Muscle layer of duodenum (tissue), 2 donors: ENCODE data around the gene RAI1.

Experiments used
- H3K27ac ChIP-seq: one replicate; pipeline ENCODE4 v1.7.0; 2013; ENCODE audit warnings: mild to moderate bottlenecking, low read length
- H3K27me3 ChIP-seq: one replicate; pipeline ENCODE4 v1.7.0; 2013; ENCODE audit warnings: low read depth, mild to moderate bottlenecking, control low read depth, low read length
- H3K36me3 ChIP-seq, 2 donors: one replicate each; pipeline ENCODE4 v1.7.0; 2013; ENCODE audit warnings: low read length in 2 of 2, control low read depth in 1 of 2, mild to moderate bottlenecking in 1 of 2; ENCODE audit not compliant: insufficient read depth in 2 of 2, control insufficient read depth in 1 of 2
- H3K4me1 ChIP-seq, 2 donors: one replicate each; pipeline ENCODE4 v1.7.0; 2013; ENCODE audit warnings: low read length in 2 of 2, mild to moderate bottlenecking in 2 of 2, control low read depth in 1 of 2, moderate library complexity in 1 of 2; ENCODE audit not compliant: insufficient read depth in 2 of 2, control insufficient read depth in 1 of 2
- H3K4me3 ChIP-seq, 2 donors: one replicate each; pipeline ENCODE4 v1.7.0; 2013; ENCODE audit warnings: low read length in 2 of 2, low read depth in 1 of 2, mild to moderate bottlenecking in 1 of 2
- H3K9me3 ChIP-seq, 2 donors: one replicate each; pipeline ENCODE4 v1.7.0; 2013; ENCODE audit warnings: low read length in 2 of 2, control low read depth in 1 of 2, mild to moderate bottlenecking in 1 of 2; ENCODE audit not compliant: control insufficient read depth in 1 of 2
- donor health status: healthy.

The RAI1 gene

DNA sequence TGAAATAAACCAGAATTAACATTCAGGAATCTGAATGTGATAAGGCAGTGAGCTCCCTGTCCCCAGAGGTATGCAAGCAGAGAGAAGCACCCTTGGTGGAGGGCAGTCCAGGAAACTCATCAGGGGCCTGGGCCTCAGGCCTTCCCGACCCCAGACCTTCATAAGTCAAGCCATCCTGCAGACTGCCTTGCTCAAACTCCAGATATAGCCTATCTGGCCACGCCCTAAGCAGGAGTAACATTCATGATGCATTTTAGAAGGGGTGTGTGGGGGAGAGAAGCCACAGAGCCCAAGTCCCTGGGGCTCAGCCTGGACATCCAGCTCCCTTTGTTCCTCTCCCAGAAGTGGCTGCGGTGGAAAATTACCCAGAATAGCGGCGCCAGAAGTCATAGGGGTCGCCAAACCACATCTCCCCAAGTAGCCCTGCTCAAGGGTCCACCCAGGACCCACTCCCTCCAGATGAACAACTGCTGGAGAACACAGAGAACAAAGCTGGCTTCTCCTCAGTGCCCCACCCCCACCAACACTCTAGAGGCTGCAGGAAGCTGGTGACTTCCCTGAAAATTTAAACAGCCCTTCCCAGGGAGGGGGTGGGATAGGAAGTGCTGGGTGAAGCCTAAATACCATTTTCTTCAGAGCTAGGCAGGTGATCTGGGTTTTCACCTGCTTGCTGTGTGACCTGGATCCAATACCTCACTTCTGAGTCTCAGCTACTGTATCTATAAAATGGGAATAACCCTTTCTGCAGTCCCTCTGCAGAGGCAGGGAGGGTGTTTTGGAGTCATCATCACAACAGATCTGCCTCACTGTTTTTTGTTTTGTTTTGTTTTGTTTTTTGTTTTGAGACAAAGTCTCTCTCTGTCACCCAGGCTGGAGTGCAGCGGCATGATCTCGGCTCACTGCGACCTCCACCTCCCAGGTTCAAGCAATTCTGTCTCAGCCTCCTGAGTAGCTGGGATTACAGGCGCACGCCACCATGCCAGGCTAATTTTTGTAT lies 157.0 kb downstream of the RAI1 start:
- Histone ChIP-seq H3K4me1 (peaks cover 36 to 56% of the 10 kb centered on the region in 2 donors), H3K4me3 (peak overlapping the region in 1 of 2 donors; percentile 80), H3K36me3 (peaks cover 0 to 10% of the 10 kb centered on the region in 2 donors), H3K27ac (peak overlapping the region; percentile 85), H3K27me3 (no peaks in the 10 kb centered on the region), H3K9me3 (no peaks in the 10 kb centered on the region)

DNA sequence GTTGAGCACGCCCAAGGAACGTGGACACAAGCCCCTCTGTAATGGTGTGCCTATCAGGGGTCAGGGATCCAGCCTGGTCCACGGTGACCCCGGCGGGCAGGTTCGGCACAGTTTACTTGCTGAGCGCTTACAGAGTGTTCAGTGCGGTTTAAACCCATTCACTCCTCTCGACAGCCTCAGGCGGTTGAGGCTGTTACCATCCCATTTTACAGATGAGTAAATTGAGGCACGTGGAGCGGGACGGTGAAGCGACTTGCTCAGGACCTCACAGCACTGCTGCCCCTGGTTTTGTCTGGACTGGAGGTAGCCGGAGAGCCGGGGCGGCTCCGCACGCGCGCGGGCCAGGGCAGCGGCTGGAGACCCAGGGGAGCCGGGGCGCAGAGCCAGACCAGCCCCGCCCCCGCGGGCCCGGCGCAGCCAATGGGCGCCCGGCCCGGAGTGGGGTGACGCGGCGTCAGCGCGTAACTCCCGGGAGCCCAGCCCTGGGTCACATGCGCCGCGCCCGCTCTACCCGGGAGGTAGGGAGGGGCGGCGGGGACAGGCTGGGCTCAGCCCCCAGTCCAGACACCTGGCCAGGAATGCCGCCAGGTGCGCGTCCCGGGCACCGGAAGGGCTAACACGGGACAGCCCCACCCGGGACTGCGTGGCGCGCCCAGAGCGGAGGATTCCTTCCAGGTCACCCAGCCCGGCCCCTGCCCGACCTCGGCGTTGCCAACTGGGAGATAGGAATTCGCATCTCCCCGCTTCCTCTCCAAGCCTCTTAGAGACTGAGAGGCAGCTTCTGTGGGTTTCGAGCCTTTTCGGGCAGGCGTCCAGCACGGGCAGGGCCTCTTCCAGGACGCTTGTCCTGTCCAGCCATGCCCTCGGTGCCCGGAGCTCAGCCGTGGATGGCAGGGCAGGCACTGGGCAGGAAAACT lies 158.8 kb downstream of the RAI1 start:
- H3K9me3 ChIP-seq, result no peaks in the 10 kb centered on the region
- peaks cover 0 to 10% of the 10 kb centered on the region in 2 donors for H3K36me3 ChIP-seq
- no peaks in the 10 kb centered on the region for H3K27me3 ChIP-seq
- peak overlapping the region; percentile 48 to 64 for H3K4me3 ChIP-seq
- H3K4me1 ChIP-seq, result peaks cover 34 to 45% of the 10 kb centered on the region in 2 donors
- H3K27ac ChIP-seq, result peak overlapping the region; percentile 94

DNA sequence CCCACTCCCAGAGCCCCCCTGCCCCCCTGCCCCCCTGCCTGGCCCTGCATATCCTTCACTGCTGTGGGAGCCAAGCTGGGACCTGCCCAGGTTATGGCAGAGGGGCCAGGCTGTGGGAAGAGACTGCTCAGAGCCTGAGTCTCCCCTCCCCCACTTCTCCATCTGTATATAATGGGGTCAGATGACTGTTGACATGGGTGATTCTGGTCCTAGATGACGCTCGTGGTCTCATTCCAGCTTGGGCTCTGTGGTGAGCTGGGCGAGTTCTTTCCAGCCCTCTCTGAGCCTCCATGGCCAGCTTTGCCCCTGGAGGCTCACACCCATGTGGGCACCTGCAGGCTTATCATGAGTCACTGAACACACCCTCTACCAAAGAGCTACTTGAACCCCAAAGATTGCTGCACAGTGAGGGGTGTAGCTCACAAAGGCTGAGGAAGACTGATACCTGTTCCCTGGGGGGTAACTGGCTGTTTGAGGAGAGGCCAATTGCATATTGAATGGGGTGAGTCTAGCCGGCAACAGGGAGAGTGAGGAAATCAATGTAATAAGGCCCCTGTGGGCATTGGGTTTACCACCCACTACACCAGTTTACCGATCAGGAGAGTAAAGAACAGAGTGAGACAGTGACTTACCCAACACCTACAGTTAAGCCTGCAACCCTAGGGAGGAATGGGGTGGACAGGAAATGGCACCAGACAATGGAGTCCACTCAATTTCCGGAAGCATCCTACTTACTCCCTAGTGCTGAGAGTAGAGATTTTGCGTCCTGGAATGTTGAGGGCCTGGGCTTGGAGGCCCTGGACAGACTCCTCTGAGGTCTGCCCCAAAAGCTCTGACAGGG lies 159.7 kb downstream of the RAI1 start:
- Histone ChIP-seq H3K36me3 (peaks cover 0 to 10% of the 10 kb centered on the region in 2 donors), H3K27me3 (no peaks in the 10 kb centered on the region), H3K9me3 (no peaks in the 10 kb centered on the region), H3K27ac (peak overlapping the region; percentile 94), H3K4me3 (peak overlapping the region in 1 of 2 donors; percentile 64), H3K4me1 (peaks cover 25 to 36% of the 10 kb centered on the region in 2 donors)

DNA sequence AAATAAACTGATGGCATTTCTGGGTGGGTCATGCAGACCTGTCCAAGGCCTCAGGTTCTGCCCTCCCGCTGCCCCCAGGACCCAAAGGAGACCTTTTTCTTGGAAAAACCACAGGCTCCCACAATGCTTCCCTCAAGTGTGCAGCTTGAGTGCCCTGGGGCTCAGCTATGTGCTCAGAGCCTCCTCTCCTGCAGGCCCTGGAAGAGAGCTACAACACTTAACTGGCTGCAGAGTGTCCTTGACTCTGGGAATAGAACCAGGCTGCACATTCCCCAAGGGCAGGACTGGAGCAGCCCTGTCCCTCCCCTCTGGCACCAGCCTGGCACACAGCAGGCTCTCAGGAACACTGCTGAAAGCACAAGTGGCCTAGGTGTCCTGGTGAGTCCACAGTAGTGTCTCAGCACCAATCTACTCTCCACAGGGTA lies 160.4 kb downstream of the RAI1 start:
- Histone ChIP-seq H3K9me3 (no peaks in the 10 kb centered on the region), H3K27me3 (no peaks in the 10 kb centered on the region), H3K27ac (peak overlapping the region; percentile 94), H3K4me3 (no peak overlapping the region), H3K36me3 (peaks cover 0 to 9% of the 10 kb centered on the region in 2 donors), H3K4me1 (peaks cover 24 to 35% of the 10 kb centered on the region in 2 donors)

DNA sequence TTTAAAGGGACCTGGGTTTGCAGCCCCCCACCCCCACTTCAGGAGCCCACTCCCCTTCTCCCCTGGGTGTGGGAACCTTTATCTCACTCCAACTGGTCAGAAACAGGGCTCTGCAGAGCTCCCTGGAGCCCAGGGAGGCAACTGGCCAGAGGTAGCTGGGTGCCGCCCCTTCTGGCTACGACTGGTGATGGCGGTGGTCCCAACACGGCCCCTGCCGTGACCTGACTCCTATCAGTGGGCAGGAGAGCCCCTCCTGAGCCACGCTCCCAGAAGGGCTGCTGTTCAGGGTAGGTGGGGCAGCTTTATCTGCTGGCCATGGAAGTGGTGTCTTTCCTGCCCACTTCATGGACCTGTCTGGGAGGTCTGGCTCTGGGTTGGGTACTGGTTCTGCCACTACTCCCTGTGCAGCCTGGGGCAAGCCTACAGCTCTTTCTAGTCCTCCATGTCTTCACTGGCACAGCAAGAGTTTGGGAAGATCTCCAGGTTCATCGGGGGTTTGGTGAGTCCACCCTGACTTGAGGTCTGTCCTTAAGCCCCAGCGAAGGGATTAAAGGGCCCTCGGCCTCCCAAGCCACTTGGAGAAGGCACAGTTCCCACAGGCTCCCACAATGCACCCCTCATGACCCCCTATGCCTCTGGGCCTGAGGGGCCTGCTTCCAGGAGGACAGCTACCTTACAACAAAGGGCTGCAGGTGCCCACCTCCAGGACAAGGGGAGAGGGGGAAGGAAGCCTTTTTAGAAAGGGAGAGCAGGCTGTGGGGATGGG lies 161.0 kb downstream of the RAI1 start:
- H3K4me3 ChIP-seq, result no peak overlapping the region
- peaks cover 24 to 31% of the 10 kb centered on the region in 2 donors for H3K4me1 ChIP-seq
- peaks cover 0 to 14% of the 10 kb centered on the region in 2 donors for H3K36me3 ChIP-seq
- no peaks in the 10 kb centered on the region for H3K9me3 ChIP-seq
- no peaks in the 10 kb centered on the region for H3K27me3 ChIP-seq
- no peak overlapping the region for H3K27ac ChIP-seq

DNA sequence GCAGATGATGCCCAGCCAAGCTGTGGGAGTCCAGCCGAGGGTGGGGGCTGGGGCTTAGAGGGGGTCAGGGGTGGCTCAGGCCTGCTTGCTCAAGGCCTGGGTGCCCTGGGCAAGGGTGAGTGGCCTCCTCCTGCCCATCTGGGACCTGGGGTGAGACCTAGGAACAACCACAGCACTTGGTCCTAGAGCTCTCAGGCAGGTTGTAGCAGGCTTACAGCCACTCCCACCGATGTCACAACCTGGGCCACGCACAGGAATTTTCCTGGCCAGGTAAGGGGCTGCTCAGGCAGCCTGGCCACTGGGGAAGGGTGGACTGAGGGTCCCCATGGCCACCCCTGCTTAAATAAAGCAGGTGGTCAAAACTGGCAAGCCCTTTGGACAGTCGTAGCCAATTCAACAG lies 161.8 kb downstream of the RAI1 start:
- H3K27ac ChIP-seq, result no peak overlapping the region
- H3K4me3 ChIP-seq, result no peak overlapping the region
- H3K36me3 ChIP-seq, result peaks cover 0 to 18% of the 10 kb centered on the region in 2 donors
- H3K27me3 ChIP-seq, result no peaks in the 10 kb centered on the region
- H3K9me3 ChIP-seq, result no peaks in the 10 kb centered on the region
- peaks cover 16 to 23% of the 10 kb centered on the region in 2 donors for H3K4me1 ChIP-seq

DNA sequence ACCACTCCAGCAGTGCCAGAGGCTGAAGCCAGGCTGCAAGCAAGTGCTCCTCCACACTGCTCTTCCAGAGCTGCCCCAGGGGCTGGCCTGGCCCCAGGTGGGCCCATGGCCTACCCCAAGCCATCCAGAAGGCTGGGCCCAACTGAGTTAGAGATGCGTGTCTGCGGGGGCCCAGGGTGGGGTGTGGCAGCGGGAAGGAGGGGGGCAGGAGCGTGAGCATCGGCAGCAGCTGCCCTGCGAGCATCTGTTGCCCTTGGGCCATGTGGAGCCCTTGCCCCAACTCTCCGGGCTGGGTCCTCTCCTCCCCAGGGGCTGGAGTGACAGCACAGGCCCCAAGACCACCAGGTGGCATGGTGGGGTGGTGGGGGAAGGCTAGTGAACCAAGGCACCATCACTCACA lies 162.8 kb downstream of the RAI1 start:
- H3K4me1 ChIP-seq, result peaks cover 11 to 21% of the 10 kb centered on the region in 2 donors
- no peak overlapping the region for H3K27ac ChIP-seq
- peaks cover 0 to 18% of the 10 kb centered on the region in 2 donors for H3K36me3 ChIP-seq
- no peaks in the 10 kb centered on the region for H3K27me3 ChIP-seq
- no peak overlapping the region for H3K4me3 ChIP-seq
- no peaks in the 10 kb centered on the region for H3K9me3 ChIP-seq

DNA sequence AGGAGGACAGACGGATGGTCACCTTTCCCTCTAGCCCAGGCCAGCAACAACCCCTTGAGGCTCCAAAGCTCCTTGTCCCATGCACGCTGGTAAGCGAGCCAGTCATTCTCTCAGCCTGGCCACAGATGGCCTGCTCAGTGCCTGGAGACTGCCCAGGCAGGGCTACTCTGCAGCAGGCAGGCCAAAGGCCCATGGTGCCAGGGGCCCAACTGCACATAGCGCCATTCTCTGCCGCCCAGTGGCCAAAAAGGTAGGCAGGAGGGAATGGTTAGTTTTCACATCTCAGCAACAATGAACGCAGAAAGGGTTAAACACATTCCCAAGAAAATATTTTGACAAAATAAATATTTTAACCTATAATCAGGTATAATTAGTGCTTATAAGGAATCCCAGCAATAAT lies 163.2 kb downstream of the RAI1 start:
- H3K4me3 ChIP-seq, result no peak overlapping the region
- peaks cover 12 to 21% of the 10 kb centered on the region in 2 donors for H3K4me1 ChIP-seq
- no peak overlapping the region for H3K27ac ChIP-seq
- H3K9me3 ChIP-seq, result no peaks in the 10 kb centered on the region
- H3K36me3 ChIP-seq, result peaks cover 0 to 18% of the 10 kb centered on the region in 2 donors
- H3K27me3 ChIP-seq, result no peaks in the 10 kb centered on the region

DNA sequence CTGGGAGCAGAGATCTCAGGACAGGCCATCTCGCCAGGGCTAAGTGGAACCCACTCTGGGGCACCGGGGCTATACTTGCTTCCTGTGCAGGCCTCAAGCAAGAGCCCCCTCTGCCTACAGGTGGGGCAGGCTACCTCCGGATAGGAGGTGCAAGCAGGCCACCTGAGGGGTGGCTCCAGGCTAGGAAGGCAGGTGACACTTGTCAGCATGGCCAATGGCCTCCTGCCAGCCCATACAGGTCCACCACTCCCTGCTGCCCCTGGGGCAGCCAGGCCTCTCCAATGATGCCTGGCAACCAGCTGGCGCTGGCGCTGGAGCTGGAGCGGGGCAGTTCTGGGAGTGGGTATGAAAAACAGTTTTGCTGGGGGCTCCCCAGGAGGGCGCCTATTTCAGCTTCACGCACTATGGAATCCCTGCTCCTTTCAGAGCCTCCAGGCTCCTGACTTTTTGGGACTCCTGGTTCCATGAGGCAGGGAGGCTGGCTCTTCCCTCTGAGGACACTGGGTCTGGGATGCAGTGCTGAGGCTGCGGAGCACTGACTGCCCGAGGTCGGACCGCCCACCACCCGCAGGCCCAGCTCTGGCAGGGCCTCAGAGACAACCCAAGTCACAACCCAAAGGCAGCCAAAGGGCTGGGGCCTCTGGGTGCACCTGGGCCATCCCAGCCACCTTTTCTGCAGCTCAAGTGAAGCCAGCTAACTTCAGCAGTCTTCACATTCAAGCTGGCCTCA lies 164.0 kb downstream of the RAI1 start:
- Histone ChIP-seq H3K9me3 (no peaks in the 10 kb centered on the region), H3K27me3 (no peaks in the 10 kb centered on the region), H3K4me3 (no peak overlapping the region), H3K27ac (no peak overlapping the region), H3K4me1 (peaks cover 16 to 24% of the 10 kb centered on the region in 2 donors), H3K36me3 (peaks cover 0 to 16% of the 10 kb centered on the region in 2 donors)
